Stomach (tissue), 4 donors: ENCODE results near the gene MAP3K7CL.

Source experiments
- CTCF ChIP-seq, 7 experiments: fragments of 450-650 bp in 4 of 7; fragments of 200-600 bp in 3 of 7; sonication (generic) in 3 of 7; IDR thresholded peaks; one replicate each; pipeline ENCODE4 v1.5.1; 2016 to 2019; ENCODE audit warnings: antibody characterized with exemption in 7 of 7, control low read depth in 2 of 7, mild to moderate bottlenecking in 1 of 7
- POLR2AphosphoS5 ChIP-seq, 3 donors: sonication (generic); formaldehyde crosslinking; IDR thresholded peaks; one replicate each; pipeline ENCODE4 v1.6.1; 2016; ENCODE audit warnings: antibody characterized with exemption in 3 of 3

- TF ChIP-seq CTCF (IDR thresholded peaks at IDR 0.05) (no peak), POLR2AphosphoS5 (IDR thresholded peaks at IDR 0.05) (no peak)
These were observed 29.4 kb downstream of the MAP3K7CL start for GRCh38 chr21:29159842-29160241.
